Stomach (tissue), 4 donors: ENCODE measurements around the gene SEMA3A.
"Not testable (repeated sequence)": the region's sequence is repeated elsewhere in the genome, so short reads cannot be mapped to it uniquely, and the experiment has no call there.

Source experiments
- POLR2A ChIP-seq, 4 donors: fragments of 450-650 bp; IDR thresholded peaks; one replicate each; pipeline ENCODE4 v1.6.1; 2016; ENCODE audit warnings: antibody characterized with exemption in 4 of 4, control low read depth in 2 of 4, mild to moderate bottlenecking in 1 of 4, moderate library complexity in 1 of 4
- POLR2AphosphoS5 ChIP-seq, 3 donors: sonication (generic); formaldehyde crosslinking; IDR thresholded peaks; one replicate each; pipeline ENCODE4 v1.6.1; 2016; ENCODE audit warnings: antibody characterized with exemption in 3 of 3
- TF ChIP-seq, protein P1 (sequence below), 7 experiments: fragments of 450-650 bp in 4 of 7; fragments of 200-600 bp in 3 of 7; sonication (generic) in 3 of 7; IDR thresholded peaks; one replicate each; pipeline ENCODE4 v1.5.1; 2016 to 2019; ENCODE audit warnings: antibody characterized with exemption in 7 of 7, control low read depth in 2 of 7, mild to moderate bottlenecking in 1 of 7

DNA sequence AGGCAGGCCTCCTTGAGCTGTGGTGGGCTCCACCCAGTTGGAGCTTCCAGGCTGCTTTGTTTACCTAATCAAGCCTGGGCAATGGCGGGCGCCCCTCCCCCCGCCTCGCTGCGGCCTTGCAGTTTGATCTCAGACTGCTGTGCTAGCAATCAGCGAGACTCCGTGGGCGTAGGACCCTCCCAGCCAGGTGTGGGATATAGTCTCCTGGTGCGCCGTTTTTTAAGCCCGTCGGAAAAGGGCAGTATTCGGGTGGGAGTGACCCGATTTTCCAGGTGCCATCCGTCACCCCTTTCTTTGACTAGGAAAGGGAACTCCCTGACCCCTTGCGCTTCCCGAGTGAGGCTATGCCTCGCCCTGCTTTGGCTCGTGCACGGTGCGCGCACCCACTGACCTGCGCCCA lies 139.4 kb downstream of the SEMA3A start:
- TF ChIP-seq, protein P1, sequence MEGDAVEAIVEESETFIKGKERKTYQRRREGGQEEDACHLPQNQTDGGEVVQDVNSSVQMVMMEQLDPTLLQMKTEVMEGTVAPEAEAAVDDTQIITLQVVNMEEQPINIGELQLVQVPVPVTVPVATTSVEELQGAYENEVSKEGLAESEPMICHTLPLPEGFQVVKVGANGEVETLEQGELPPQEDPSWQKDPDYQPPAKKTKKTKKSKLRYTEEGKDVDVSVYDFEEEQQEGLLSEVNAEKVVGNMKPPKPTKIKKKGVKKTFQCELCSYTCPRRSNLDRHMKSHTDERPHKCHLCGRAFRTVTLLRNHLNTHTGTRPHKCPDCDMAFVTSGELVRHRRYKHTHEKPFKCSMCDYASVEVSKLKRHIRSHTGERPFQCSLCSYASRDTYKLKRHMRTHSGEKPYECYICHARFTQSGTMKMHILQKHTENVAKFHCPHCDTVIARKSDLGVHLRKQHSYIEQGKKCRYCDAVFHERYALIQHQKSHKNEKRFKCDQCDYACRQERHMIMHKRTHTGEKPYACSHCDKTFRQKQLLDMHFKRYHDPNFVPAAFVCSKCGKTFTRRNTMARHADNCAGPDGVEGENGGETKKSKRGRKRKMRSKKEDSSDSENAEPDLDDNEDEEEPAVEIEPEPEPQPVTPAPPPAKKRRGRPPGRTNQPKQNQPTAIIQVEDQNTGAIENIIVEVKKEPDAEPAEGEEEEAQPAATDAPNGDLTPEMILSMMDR (IDR thresholded peaks at IDR 0.05) = not testable (repeated sequence)
- TF ChIP-seq POLR2AphosphoS5, POLR2A (IDR thresholded peaks at IDR 0.05): not testable (repeated sequence)
